Body of pancreas (tissue), 4 donors: ENCODE results near the gene NHSL1. TPM values are rescaled to one million over a fixed set of nuclear protein-coding genes. Genes with fewer than 3 reads are reported as not detected.

Experiments used
- ATAC-seq: fragments of 150-250 bp; one replicate; pipeline ENCODE4 v1.9.1; 2016
- DNase-seq, 4 donors: peaks; one replicate each; pipeline ENCODE4 v3.0.0-alpha.2; 2019
- H3K27ac ChIP-seq, 4 donors: fragments of 200-600 bp; sonication (generic); 1 replicate in 3 of 4; 2 replicates in 1 of 4; pipeline versions ENCODE4 v1.5.1 to v1.6.1; 2016 to 2019; ENCODE audit warnings: mild to moderate bottlenecking in 1 of 4, mixed read lengths in 1 of 4, moderate library complexity in 1 of 4
- H3K27me3 ChIP-seq, 2 donors: fragments of 200-600 bp; sonication (generic); one replicate each; pipeline ENCODE4 v1.6.0; 2016; ENCODE audit warnings: mild to moderate bottlenecking in 1 of 2
- H3K36me3 ChIP-seq, 2 donors: fragments of 200-600 bp; sonication (generic); replicated peaks in 1 of 2; 2 replicates each; pipeline ENCODE4 v1.5.1; 2016; ENCODE audit warnings: low read depth in 2 of 2; ENCODE audit not compliant: insufficient read depth in 1 of 2
- H3K4me1 ChIP-seq: fragments of 200-600 bp; sonication (generic); one replicate; pipeline ENCODE4 v1.6.0; 2016
- H3K4me3 ChIP-seq, 2 donors: fragments of 200-600 bp; sonication (generic); 1 replicate in 1 of 2; 2 replicates in 1 of 2; pipeline ENCODE4 v1.5.1; 2016 to 2019
- H3K9me3 ChIP-seq, 3 donors: fragments of 200-600 bp; sonication (generic); 1 replicate in 2 of 3; 2 replicates in 1 of 3; pipeline ENCODE4 v1.5.1; 2016
- CTCF ChIP-seq, 7 experiments: fragments of 450-650 bp in 4 of 7; fragments of 200-600 bp in 3 of 7; sonication (generic) in 3 of 7; IDR thresholded peaks; one replicate each; pipeline ENCODE4 v1.5.1; 2016 to 2019; ENCODE audit warnings: antibody characterized with exemption in 7 of 7
- POLR2A ChIP-seq, 3 donors: fragments of 450-650 bp; IDR thresholded peaks; one replicate each; pipeline ENCODE4 v1.6.1; 2016; ENCODE audit warnings: antibody characterized with exemption in 3 of 3, mild to moderate bottlenecking in 2 of 3
- WGBS, 2 donors: methylation state at CpG; one replicate each; pipeline ENCODE4 v1.1.5; 2017; 5-methylcytosine and 5-hydroxymethylcytosine counted together
- intact Hi-C: fragments of 100-400 bp; cut with DNase I; formaldehyde crosslinking; loops from one replicate; pipeline ENCODE4 v1.15.1; 2023
- total RNA-seq, 2 donors: library from RNA; depleted of rRNA; stranded (reverse); fragments of >200 nt; gene quantifications; one replicate each; pipeline ENCODE4 v1.1.0, GENCODE V29; 2016

NHSL1 gene
- total RNA-seq, 2 donors from 2014 or later = 5.2 to 7.3 TPM

- Histone ChIP-seq H3K9me3 (no peaks in the 10 kb centered on the region), H3K36me3 (no peaks in the 10 kb centered on the region), H3K4me3 (no peak overlapping the region), H3K27me3 (no peaks in the 10 kb centered on the region), H3K27ac (no peak overlapping the region), H3K4me1 (peaks cover 9% of the 10 kb centered on the region)
- TF ChIP-seq POLR2A (IDR thresholded peaks at IDR 0.05) = no peak
- no peak for TF ChIP-seq CTCF (IDR thresholded peaks at IDR 0.05)
- DNase-seq = no peak
- ATAC-seq = no peak
- 74 to 75% methylated on average over 3 of the region's 3 CpGs for WGBS, 2 donors
- intact Hi-C loops = no loop called here
Observed at GRCh38 chr6:138400326-138400725, 99.0 kb downstream of the NHSL1 start.

- no peaks in the 10 kb centered on the region for H3K9me3 ChIP-seq
- TF ChIP-seq POLR2A (IDR thresholded peaks at IDR 0.05) (no peak), CTCF (IDR thresholded peaks at IDR 0.05) (no peak)
- no peak overlapping the region for H3K27ac ChIP-seq
- ATAC-seq (no peak), DNase-seq (no peak)
- intact Hi-C loops = no loop called here
- no peaks in the 10 kb centered on the region for H3K36me3 ChIP-seq
- WGBS, 2 donors = 74 to 78% methylated on average over 8 of the region's 8 CpGs
- H3K27me3 ChIP-seq = no peaks in the 10 kb centered on the region
- no peak overlapping the region for H3K4me3 ChIP-seq
- no peaks in the 10 kb centered on the region for H3K4me1 ChIP-seq
Observed at GRCh38 chr6:138397128-138398122, 101.9 kb downstream of the NHSL1 start.

- TF ChIP-seq POLR2A (IDR thresholded peaks at IDR 0.05) = no peak
- no peak for TF ChIP-seq CTCF (IDR thresholded peaks at IDR 0.05)
Observed at GRCh38 chr6:138396709-138397108, 102.6 kb downstream of the NHSL1 start.

GRCh38 chr6:138393871-138394783 lies 105.2 kb downstream of the NHSL1 start:
- H3K36me3 ChIP-seq = no peaks in the 10 kb centered on the region
- intact Hi-C loops = no loop called here
- DNase-seq (no peak), ATAC-seq (no peak)
- no peaks in the 10 kb centered on the region for H3K9me3 ChIP-seq
- no peak overlapping the region for H3K27ac ChIP-seq
- H3K4me1 ChIP-seq = no peaks in the 10 kb centered on the region
- 72 to 73% methylated on average over 5 of the region's 5 CpGs for WGBS, 2 donors
- TF ChIP-seq CTCF (IDR thresholded peaks at IDR 0.05) (no peak), POLR2A (IDR thresholded peaks at IDR 0.05) (no peak)
- no peak overlapping the region for H3K4me3 ChIP-seq
- H3K27me3 ChIP-seq = no peaks in the 10 kb centered on the region

More at GRCh38 chr6:138396709-138397108, 102.6 kb downstream of the NHSL1 start:
- H3K27ac ChIP-seq = no peak overlapping the region
- H3K9me3 ChIP-seq = no peaks in the 10 kb centered on the region
- H3K36me3 ChIP-seq = no peaks in the 10 kb centered on the region
- intact Hi-C loops = no loop called here
- H3K4me1 ChIP-seq = no peaks in the 10 kb centered on the region
- no peaks in the 10 kb centered on the region for H3K27me3 ChIP-seq
- no peak overlapping the region for H3K4me3 ChIP-seq
- DNase-seq = no peak
- no peak for ATAC-seq
- WGBS, 2 donors = 86 to 87% methylated on average over 5 of the region's 5 CpGs
